Body of pancreas (tissue), 4 donors: ENCODE measurements around the gene ATG2A.

Source experiments
- CTCF ChIP-seq, 7 experiments: fragments of 450-650 bp in 4 of 7; fragments of 200-600 bp in 3 of 7; sonication (generic) in 3 of 7; IDR thresholded peaks; one replicate each; pipeline ENCODE4 v1.5.1; 2016 to 2019; ENCODE audit warnings: antibody characterized with exemption in 7 of 7
- POLR2A ChIP-seq, 3 donors: fragments of 450-650 bp; IDR thresholded peaks; one replicate each; pipeline ENCODE4 v1.6.1; 2016; ENCODE audit warnings: antibody characterized with exemption in 3 of 3, mild to moderate bottlenecking in 2 of 3

- peak; percentile 95 to 99 (median 98) for TF ChIP-seq CTCF (IDR thresholded peaks at IDR 0.05)
- no peak for TF ChIP-seq POLR2A (IDR thresholded peaks at IDR 0.05)
These were observed 69.9 kb downstream of the ATG2A start for GRCh38 chr11:64846998-64847666.
